Duodenal mucosa (tissue), 2 donors: Measurements from ENCODE around the gene CFAP61.

Source experiments
- H3K27ac ChIP-seq: one replicate; pipeline ENCODE4 v1.7.0; 2013; ENCODE audit warnings: low read depth, low read length
- H3K27me3 ChIP-seq, 2 donors: one replicate each; pipeline ENCODE4 v1.7.0; 2013; ENCODE audit warnings: low read length in 2 of 2, control low read depth in 1 of 2; ENCODE audit not compliant: insufficient read depth in 2 of 2, control insufficient read depth in 1 of 2
- H3K36me3 ChIP-seq, 2 donors: one replicate each; pipeline ENCODE4 v1.7.0; 2013; ENCODE audit warnings: low read length in 2 of 2, control low read depth in 1 of 2; ENCODE audit not compliant: insufficient read depth in 2 of 2, control insufficient read depth in 1 of 2
- H3K4me1 ChIP-seq, 2 donors: one replicate each; pipeline ENCODE4 v1.7.0; 2013; ENCODE audit warnings: low read length in 2 of 2, control low read depth in 1 of 2; ENCODE audit not compliant: insufficient read depth in 2 of 2, control insufficient read depth in 1 of 2
- H3K4me3 ChIP-seq, 2 donors: one replicate each; pipeline ENCODE4 v1.7.0; 2013; ENCODE audit warnings: low read length in 2 of 2, low read depth in 1 of 2
- H3K9ac ChIP-seq, 2 donors: one replicate each; pipeline ENCODE4 v1.7.0; 2013; ENCODE audit warnings: low read length in 2 of 2, low read depth in 1 of 2
- H3K9me3 ChIP-seq, 2 donors: one replicate each; pipeline ENCODE4 v1.7.0; 2013; ENCODE audit warnings: low read length in 2 of 2, control low read depth in 1 of 2; ENCODE audit not compliant: control insufficient read depth in 1 of 2

The CFAP61 gene

GRCh38 chr20:20204256-20204655 lies 151.9 kb downstream of the CFAP61 start:
- Histone ChIP-seq H3K36me3 (no peaks in the 10 kb centered on the region), H3K4me1 (no peaks in the 10 kb centered on the region), H3K4me3 (no peak overlapping the region), H3K27ac (no peak overlapping the region), H3K9me3 (no peaks in the 10 kb centered on the region), H3K27me3 (peaks cover 0 to 6% of the 10 kb centered on the region in 2 donors), H3K9ac (no peak overlapping the region)

- no peak overlapping the region for H3K4me3 ChIP-seq
- no peak overlapping the region for H3K9ac ChIP-seq
- H3K27ac ChIP-seq = no peak overlapping the region
- no peaks in the 10 kb centered on the region for H3K4me1 ChIP-seq
- H3K9me3 ChIP-seq = no peaks in the 10 kb centered on the region
- no peaks in the 10 kb centered on the region for H3K36me3 ChIP-seq
- H3K27me3 ChIP-seq = peaks cover 0 to 6% of the 10 kb centered on the region in 2 donors
Observed at GRCh38 chr20:20205141-20205861, 153.0 kb downstream of the CFAP61 start.

GRCh38 chr20:20205862-20206236 lies 153.5 kb downstream of the CFAP61 start:
- Histone ChIP-seq H3K9me3 (no peaks in the 10 kb centered on the region), H3K9ac (no peak overlapping the region), H3K27ac (no peak overlapping the region), H3K4me3 (no peak overlapping the region), H3K36me3 (no peaks in the 10 kb centered on the region), H3K27me3 (peaks cover 0 to 6% of the 10 kb centered on the region in 2 donors), H3K4me1 (no peaks in the 10 kb centered on the region)

GRCh38 chr20:20206788-20207187 lies 154.5 kb downstream of the CFAP61 start:
- H3K4me1 ChIP-seq = peaks cover 3 to 8% of the 10 kb centered on the region in 2 donors
- H3K27me3 ChIP-seq = peaks cover 0 to 6% of the 10 kb centered on the region in 2 donors
- H3K4me3 ChIP-seq = no peak overlapping the region
- no peaks in the 10 kb centered on the region for H3K9me3 ChIP-seq
- no peaks in the 10 kb centered on the region for H3K36me3 ChIP-seq
- H3K27ac ChIP-seq = no peak overlapping the region
- no peak overlapping the region for H3K9ac ChIP-seq

- peaks cover 3 to 9% of the 10 kb centered on the region in 2 donors for H3K4me1 ChIP-seq
Observed at GRCh38 chr20:20207291-20207690, 155.0 kb downstream of the CFAP61 start.

GRCh38 chr20:20207872-20208271 lies 155.5 kb downstream of the CFAP61 start:
- Histone ChIP-seq H3K9me3 (no peaks in the 10 kb centered on the region), H3K4me1 (peaks cover 3 to 9% of the 10 kb centered on the region in 2 donors), H3K27me3 (peaks cover 0 to 6% of the 10 kb centered on the region in 2 donors), H3K36me3 (no peaks in the 10 kb centered on the region), H3K9ac (no peak overlapping the region), H3K4me3 (no peak overlapping the region), H3K27ac (no peak overlapping the region)

More at GRCh38 chr20:20207291-20207690, 155.0 kb downstream of the CFAP61 start:
- Histone ChIP-seq H3K27ac (no peak overlapping the region), H3K9me3 (no peaks in the 10 kb centered on the region), H3K27me3 (peaks cover 0 to 6% of the 10 kb centered on the region in 2 donors), H3K9ac (no peak overlapping the region), H3K4me3 (no peak overlapping the region), H3K36me3 (no peaks in the 10 kb centered on the region)

GRCh38 chr20:20209684-20210083 lies 157.4 kb downstream of the CFAP61 start:
- Histone ChIP-seq H3K27ac (no peak overlapping the region), H3K4me1 (peaks cover 3 to 9% of the 10 kb centered on the region in 2 donors), H3K9me3 (no peaks in the 10 kb centered on the region), H3K9ac (no peak overlapping the region), H3K4me3 (no peak overlapping the region), H3K27me3 (peaks cover 0 to 6% of the 10 kb centered on the region in 2 donors), H3K36me3 (no peaks in the 10 kb centered on the region)

GRCh38 chr20:20210327-20210726 lies 158.0 kb downstream of the CFAP61 start:
- H3K27ac ChIP-seq = no peak overlapping the region
- no peaks in the 10 kb centered on the region for H3K36me3 ChIP-seq
- peaks cover 3 to 9% of the 10 kb centered on the region in 2 donors for H3K4me1 ChIP-seq
- H3K9ac ChIP-seq = no peak overlapping the region
- no peak overlapping the region for H3K4me3 ChIP-seq
- peaks cover 0 to 3% of the 10 kb centered on the region in 2 donors for H3K27me3 ChIP-seq
- H3K9me3 ChIP-seq = no peaks in the 10 kb centered on the region

GRCh38 chr20:20210943-20211273 lies 158.6 kb downstream of the CFAP61 start:
- Histone ChIP-seq H3K27me3 (no peaks in the 10 kb centered on the region), H3K27ac (no peak overlapping the region)

GRCh38 chr20:20211274-20211987 lies 159.1 kb downstream of the CFAP61 start:
- Histone ChIP-seq H3K9ac (no peak overlapping the region), H3K27me3 (no peaks in the 10 kb centered on the region), H3K4me3 (no peak overlapping the region), H3K9me3 (no peaks in the 10 kb centered on the region), H3K36me3 (no peaks in the 10 kb centered on the region), H3K4me1 (peaks cover 3 to 14% of the 10 kb centered on the region in 2 donors), H3K27ac (no peak overlapping the region)

More at GRCh38 chr20:20210943-20211273, 158.6 kb downstream of the CFAP61 start:
- H3K9ac ChIP-seq = no peak overlapping the region
- H3K9me3 ChIP-seq = no peaks in the 10 kb centered on the region
- H3K36me3 ChIP-seq = no peaks in the 10 kb centered on the region
- H3K4me3 ChIP-seq = no peak overlapping the region
- H3K4me1 ChIP-seq = peaks cover 3 to 9% of the 10 kb centered on the region in 2 donors
